AG04450 (cell line): ENCODE results near the gene HIKESHI. TPM values are rescaled to one million over a fixed set of nuclear protein-coding genes. Genes with fewer than 3 reads are reported as not detected.

Experiments
- CTCF ChIA-PET: fragments of 300-600, 350-600 bp; formaldehyde crosslinking; extraction: SDS; loops from one replicate; lab custom pipeline; 2022; ENCODE audit warnings: antibody characterized with exemption, inconsistent platforms; lab: Charles Lee
- POLR2A ChIA-PET: fragments of 350-600 bp; formaldehyde crosslinking; extraction: SDS; loops from one replicate; lab custom pipeline; 2021; ENCODE audit warnings: antibody characterized with exemption, inconsistent platforms; lab: Yijun Ruan, JAX
- DNase-seq: peaks from one replicate; pipeline ENCODE4 v3.0.0-alpha.2; 2011; ENCODE audit warnings: low read depth, low spot score
- H3K27ac ChIP-seq: one replicate; pipeline ENCODE4 v1.5.1; 2012; ENCODE audit warnings: low read depth, low read length, control low read depth
- H3K27me3 ChIP-seq: one replicate; pipeline ENCODE4 v1.6.0; 2012; ENCODE audit warnings: low read length; ENCODE audit not compliant: control insufficient read depth, insufficient read depth
- H3K4me3 ChIP-seq: 2 replicates; pipeline ENCODE4 v1.5.1; 2011; ENCODE audit warnings: mild to moderate bottlenecking, low read depth, low read length, control low read depth
- H3K9me3 ChIP-seq: 2 replicates; pipeline ENCODE4 v1.5.1; 2012; ENCODE audit warnings: low read length; ENCODE audit not compliant: control insufficient read depth, insufficient read depth
- polyA plus RNA-seq: library from polyadenylated mRNA; depleted of rRNA; stranded (reverse); fragments of >200 nt; gene quantifications from 2 replicates; pipeline ENCODE4 v1.2.3, GENCODE V29; 2011
- TF ChIP-seq, protein P1 (sequence below): IDR thresholded peaks from 2 replicates; pipeline ENCODE4 v1.5.1; 2011; ENCODE audit warnings: low read depth, low read length, control low read depth, inconsistent platforms

HIKESHI gene
- polyA plus RNA-seq, 1 experiment: 129 TPM

DNA sequence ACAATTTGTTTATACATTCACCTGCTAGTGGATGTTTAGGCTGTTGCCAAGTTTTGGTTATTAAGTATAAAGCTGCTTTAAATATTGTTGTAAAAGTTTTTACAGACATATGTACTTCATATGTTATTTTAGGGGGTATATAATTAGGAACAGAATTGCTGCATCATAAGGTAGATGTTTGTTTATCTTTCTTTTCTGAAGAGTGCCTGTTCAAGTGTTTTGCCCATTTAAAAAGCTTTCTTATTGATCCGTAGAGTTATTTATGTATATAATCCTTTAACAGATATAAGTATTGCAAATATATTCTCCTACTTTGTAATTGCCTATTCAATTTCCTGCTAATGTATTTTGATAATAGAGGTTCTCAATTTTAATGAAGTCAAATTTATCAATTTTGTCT is 61.4 kb downstream of the HIKESHI start:
- H3K27ac ChIP-seq: no peak overlapping the region
- DNase-seq: no peak
- CTCF ChIA-PET: interaction anchor here (0.6 to 3.4 kb wide), 5 partner anchors 31 to 245 kb away, joined by 3 to 15 read pairs (median 3); no protein-coding TSS in a partner anchor
- POLR2A ChIA-PET: interaction anchor here (0.6 kb wide), 1 partner anchor 96 kb away, joined by 4 read pairs; no protein-coding TSS in a partner anchor
- no peaks in the 10 kb centered on the region for H3K9me3 ChIP-seq
- no peak overlapping the region for H3K4me3 ChIP-seq
- TF ChIP-seq, protein P1, sequence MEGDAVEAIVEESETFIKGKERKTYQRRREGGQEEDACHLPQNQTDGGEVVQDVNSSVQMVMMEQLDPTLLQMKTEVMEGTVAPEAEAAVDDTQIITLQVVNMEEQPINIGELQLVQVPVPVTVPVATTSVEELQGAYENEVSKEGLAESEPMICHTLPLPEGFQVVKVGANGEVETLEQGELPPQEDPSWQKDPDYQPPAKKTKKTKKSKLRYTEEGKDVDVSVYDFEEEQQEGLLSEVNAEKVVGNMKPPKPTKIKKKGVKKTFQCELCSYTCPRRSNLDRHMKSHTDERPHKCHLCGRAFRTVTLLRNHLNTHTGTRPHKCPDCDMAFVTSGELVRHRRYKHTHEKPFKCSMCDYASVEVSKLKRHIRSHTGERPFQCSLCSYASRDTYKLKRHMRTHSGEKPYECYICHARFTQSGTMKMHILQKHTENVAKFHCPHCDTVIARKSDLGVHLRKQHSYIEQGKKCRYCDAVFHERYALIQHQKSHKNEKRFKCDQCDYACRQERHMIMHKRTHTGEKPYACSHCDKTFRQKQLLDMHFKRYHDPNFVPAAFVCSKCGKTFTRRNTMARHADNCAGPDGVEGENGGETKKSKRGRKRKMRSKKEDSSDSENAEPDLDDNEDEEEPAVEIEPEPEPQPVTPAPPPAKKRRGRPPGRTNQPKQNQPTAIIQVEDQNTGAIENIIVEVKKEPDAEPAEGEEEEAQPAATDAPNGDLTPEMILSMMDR: no peak
- H3K27me3 ChIP-seq: no peaks in the 10 kb centered on the region

DNA sequence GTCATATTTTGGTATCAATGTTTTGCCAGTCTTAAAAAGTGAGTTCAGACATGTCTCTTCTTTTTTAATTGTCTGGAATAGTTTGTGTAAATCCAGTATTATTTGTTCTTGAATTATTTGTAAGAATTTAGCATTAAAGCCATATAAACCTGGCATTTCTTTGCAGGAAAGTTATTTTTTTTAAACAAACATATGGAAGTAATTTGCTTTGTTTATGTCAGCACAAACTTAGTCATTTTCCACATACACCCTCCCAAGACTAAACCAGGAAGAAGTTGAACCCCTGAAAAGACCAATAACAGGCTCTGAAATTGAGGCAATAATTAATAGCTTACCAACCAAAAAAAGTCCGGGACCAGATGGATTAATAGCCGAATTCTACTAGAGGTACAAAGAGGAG is 63.5 kb downstream of the HIKESHI start:
- DNase-seq: peak; percentile 15
- H3K27ac ChIP-seq: no peak overlapping the region
- CTCF ChIA-PET: no interaction called here
- no peak overlapping the region for H3K4me3 ChIP-seq
- no peaks in the 10 kb centered on the region for H3K27me3 ChIP-seq
- no peaks in the 10 kb centered on the region; the same call in 1 of the 2 replicates for H3K9me3 ChIP-seq
- POLR2A ChIA-PET: no interaction called here
- TF ChIP-seq, protein P1: no peak

DNA sequence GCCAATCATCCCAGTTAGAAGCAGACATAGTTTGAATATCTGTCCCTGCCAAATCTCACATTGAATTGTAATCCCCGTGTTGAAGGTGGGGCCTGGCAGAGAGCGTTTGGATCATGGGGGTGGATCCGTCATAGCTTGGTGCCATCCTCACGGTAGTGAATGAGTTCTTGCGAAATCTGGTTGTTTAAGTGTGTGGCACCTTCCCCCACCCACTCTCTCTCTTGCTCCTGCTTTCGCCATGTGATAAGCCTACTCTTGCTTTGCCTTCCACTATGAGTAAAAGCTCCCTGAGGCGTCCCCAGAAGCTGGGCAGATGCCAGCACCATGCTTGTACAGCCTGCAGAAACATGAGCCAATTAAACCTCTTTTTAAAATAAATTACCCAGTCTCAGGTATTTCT is 67.6 kb downstream of the HIKESHI start:
- peaks cover 9% of the 10 kb centered on the region for H3K9me3 ChIP-seq
- CTCF ChIA-PET: interaction anchor here (1.1 kb wide), 1 partner anchor 9 kb away, joined by 9 read pairs; no protein-coding TSS in a partner anchor
- H3K4me3 ChIP-seq: no peak overlapping the region
- no peaks in the 10 kb centered on the region for H3K27me3 ChIP-seq
- POLR2A ChIA-PET: no interaction called here
- TF ChIP-seq, protein P1: no peak
- no peak overlapping the region for H3K27ac ChIP-seq
- no peak for DNase-seq

DNA sequence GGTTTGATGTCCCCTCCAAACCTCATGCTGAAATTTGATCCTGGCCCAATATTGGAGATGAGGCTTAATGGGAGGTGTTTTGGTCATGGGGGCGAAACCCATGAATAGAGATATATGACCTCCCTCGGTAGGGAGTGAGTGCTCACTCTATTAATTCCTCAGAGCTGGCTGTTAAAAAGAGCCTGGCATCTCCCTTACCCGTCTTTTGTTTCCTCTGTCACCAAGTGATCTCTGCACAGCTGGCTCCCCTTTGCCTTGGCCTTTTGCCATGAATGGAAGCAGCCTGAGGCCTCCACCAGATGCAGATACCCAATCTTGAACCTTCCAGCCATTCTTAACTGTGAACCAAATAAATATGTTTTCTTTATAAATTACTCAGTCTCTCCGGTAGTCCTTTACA is 68.1 kb downstream of the HIKESHI start:
- DNase-seq: no peak
- Histone ChIP-seq H3K27me3 (no peaks in the 10 kb centered on the region), H3K27ac (no peak overlapping the region), H3K4me3 (no peak overlapping the region), H3K9me3 (peaks cover 9% of the 10 kb centered on the region)
- ChIA-PET CTCF (no interaction called here), POLR2A (no interaction called here)
- TF ChIP-seq, protein P1: no peak

DNA sequence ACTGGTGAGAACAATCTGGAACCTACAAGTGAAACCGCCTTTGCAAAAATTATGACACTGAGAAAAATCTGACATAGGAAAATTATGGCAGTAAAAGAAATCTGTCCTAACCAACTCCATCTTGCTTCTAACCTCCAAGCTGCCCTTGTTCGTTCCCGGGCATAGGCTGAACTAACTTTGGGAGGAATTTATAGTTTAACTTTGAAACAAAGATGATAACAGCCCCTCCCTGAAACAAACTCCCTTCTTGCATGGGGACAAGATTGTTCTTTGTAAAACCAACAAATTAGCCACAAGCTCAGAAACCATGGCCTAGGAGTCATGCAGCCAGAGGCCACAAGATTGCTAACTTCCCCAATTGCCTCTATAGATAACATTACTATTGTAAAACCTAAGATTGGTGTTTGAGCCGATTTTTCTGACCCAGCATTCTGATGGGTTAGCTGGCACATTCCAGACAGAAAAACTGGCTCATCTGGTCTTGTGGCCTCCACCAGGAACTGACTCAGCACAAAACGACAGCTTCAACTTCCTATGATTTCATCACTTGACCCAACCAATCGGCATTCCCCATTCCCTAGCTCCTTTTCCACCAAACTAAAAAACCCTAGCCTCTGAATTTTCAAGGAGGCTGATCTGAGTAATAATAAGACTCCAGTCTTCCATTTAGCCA is 69.0 kb downstream of the HIKESHI start:
- Histone ChIP-seq H3K27ac (no peak overlapping the region), H3K27me3 (no peaks in the 10 kb centered on the region), H3K4me3 (no peak overlapping the region), H3K9me3 (peaks cover 9% of the 10 kb centered on the region)
- ChIA-PET CTCF (interaction anchor here (1.9 kb wide), 1 partner anchor 11 kb away, joined by 4 read pairs; no protein-coding TSS in a partner anchor), POLR2A (no interaction called here)
- DNase-seq: no peak
- TF ChIP-seq, protein P1: no peak
